ENCODE measurements around the gene EAPP. TPM values are rescaled to one million over a fixed set of nuclear protein-coding genes. Genes with fewer than 3 reads are reported as not detected.

Gene EAPP
- total and polyA plus RNA-seq, 2 of the 13 experiments (the other 11 are each of a cell fraction or from before 2014, with no cell fraction given) = 68.7 to 110 TPM

GRCh38 chr14:34539407-34540180, at the start of gene EAPP (continued):
- TF ChIP-seq BRD4 (CRISPR knock-in tag; IDR thresholded peaks at IDR 0.05) = peak; percentile 98
- no peak for TF ChIP-seq IKZF1 (IDR thresholded peaks at IDR 0.05)
- peak; percentile 95 for TF ChIP-seq ZNF446 (CRISPR knock-in tag; IDR thresholded peaks at IDR 0.05)
- TF ChIP-seq RFX3 (CRISPR knock-in tag; IDR thresholded peaks at IDR 0.05) = peak; percentile 51
- peak; percentile 99; the same call in 1 of the 2 replicates for TF ChIP-seq ZNF839 (CRISPR knock-in tag; IDR thresholded peaks at IDR 0.05; ENCODE audit: borderline replicate concordance)
- peak; percentile 100 for TF ChIP-seq TAF1 (CRISPR knock-in tag; IDR thresholded peaks at IDR 0.05)
- peak; percentile 99 for TF ChIP-seq SALL1 (CRISPR knock-in tag; IDR thresholded peaks at IDR 0.05)
- peak; percentile 98 for TF ChIP-seq ZNF275 (CRISPR knock-in tag; IDR thresholded peaks at IDR 0.05; ENCODE audit: borderline replicate concordance)
- peak; percentile 95 for TF ChIP-seq PRDM4 (CRISPR knock-in tag; IDR thresholded peaks at IDR 0.05; ENCODE audit: borderline replicate concordance)
- TF ChIP-seq SNAI1 (CRISPR knock-in tag; IDR thresholded peaks at IDR 0.05; ENCODE audit: borderline replicate concordance) = peak; percentile 91; the same call in 1 of the 2 replicates
- peak; percentile 82 for TF ChIP-seq SNAPC5 (CRISPR knock-in tag; IDR thresholded peaks at IDR 0.05; ENCODE audit: borderline replicate concordance)
- no peak; the same call in 1 of the 2 replicates for TF ChIP-seq ATF6 (CRISPR knock-in tag; conservative IDR thresholded peaks at IDR 0.05)
- no peak for TF ChIP-seq TCF7L2 (IDR thresholded peaks at IDR 0.05; ENCODE audit: low read depth, low read length)
- TF ChIP-seq HOMEZ (CRISPR knock-in tag; IDR thresholded peaks at IDR 0.05; ENCODE audit: low read depth) = peak; percentile 84
- TF ChIP-seq RBM39 (IDR thresholded peaks at IDR 0.05; ENCODE audit: low read depth, low read length, poor library complexity, severe bottlenecking) = peak; percentile 100
- peak; percentile 70; the same call in 1 of the 2 replicates for TF ChIP-seq ZXDC (CRISPR knock-in tag; IDR thresholded peaks at IDR 0.05)
- TF ChIP-seq SP5 (CRISPR knock-in tag; IDR thresholded peaks at IDR 0.05; ENCODE audit: borderline replicate concordance, low read depth) = peak; percentile 97
- peak; percentile 97 for TF ChIP-seq SAFB2 (CRISPR knock-in tag; IDR thresholded peaks at IDR 0.05; ENCODE audit: borderline replicate concordance, low read depth)
- TF ChIP-seq FOSL2 (CRISPR knock-in tag; IDR thresholded peaks at IDR 0.05) = peak; percentile 85
